Activated T-helper 1 cell treated with anti-CD3 and anti-CD28 coated beads, Interleukin-12 subunit alpha, Interleukin-12 subunit beta, Interleukin-2, Interleukin-4 antibody, amounts not matched to agents 30 ng/mL and 10 ng/mL and 1 ng/mL, durations not matched to agents 14 hours and 24 hours and 36 hours (primary cell): ENCODE measurements around the gene TMEM37. TPM values are rescaled to one million over a fixed set of nuclear protein-coding genes. Genes with fewer than 3 reads are reported as not detected.

Experiments used
- DNase-seq: peaks from one replicate; pipeline ENCODE4 v3.0.0; 2021; ENCODE audit warnings: low spot score
- H3K27ac Mint-ChIP-seq: one replicate; pipeline ENCODE4 v1.8.0; 2021; ENCODE audit warnings: mild to moderate bottlenecking, mixed read lengths
- H3K27me3 Mint-ChIP-seq: one replicate; pipeline ENCODE4 v1.8.0; 2022; ENCODE audit warnings: mild to moderate bottlenecking, moderate library complexity, mixed read lengths; ENCODE audit not compliant: insufficient read depth
- H3K36me3 Mint-ChIP-seq: one replicate; pipeline ENCODE4 v1.8.0; 2021; ENCODE audit warnings: low read depth, mixed read lengths
- H3K4me1 Mint-ChIP-seq: one replicate; pipeline ENCODE4 v1.8.0; 2021; ENCODE audit warnings: low read depth, mixed read lengths
- H3K4me3 Mint-ChIP-seq: one replicate; pipeline ENCODE4 v1.8.0; 2021; ENCODE audit warnings: mild to moderate bottlenecking, moderate library complexity, mixed read lengths
- H3K9me3 Mint-ChIP-seq: one replicate; pipeline ENCODE4 v1.8.0; 2021; ENCODE audit warnings: mixed read lengths
- intact Hi-C: fragments of 100-400 bp; cut with micrococcal nuclease; formaldehyde crosslinking; loops from one replicate; pipeline ENCODE4 v1.15.1; 2024
- total RNA-seq: library from RNA; stranded (reverse); gene quantifications from 2 replicates; pipeline ENCODE4 v1.2.3, GENCODE V29; 2022

TMEM37 gene
- total RNA-seq, 1 donor from 2014 or later, result not detected

GRCh38 chr2:119422360-119423107 lies 9.1 kb upstream of the TMEM37 start:
- intact Hi-C loops, result no loop called here
- no peak overlapping the region for H3K4me3 Mint-ChIP-seq
- H3K27me3 Mint-ChIP-seq, result peaks cover 23% of the 10 kb centered on the region

GRCh38 chr2:119423108-119423444 lies 8.6 kb upstream of the TMEM37 start:
- Mint-ChIP-seq H3K4me1 (no peaks in the 10 kb centered on the region), H3K4me3 (no peak overlapping the region), H3K27ac (no peak overlapping the region), H3K27me3 (peaks cover 27% of the 10 kb centered on the region), H3K9me3 (no peaks in the 10 kb centered on the region), H3K36me3 (no peaks in the 10 kb centered on the region)
- DNase-seq, result no peak
- intact Hi-C loops, result no loop called here

More at GRCh38 chr2:119422360-119423107, 9.1 kb upstream of the TMEM37 start:
- Mint-ChIP-seq H3K36me3 (no peaks in the 10 kb centered on the region), H3K27ac (no peak overlapping the region), H3K4me1 (no peaks in the 10 kb centered on the region), H3K9me3 (no peaks in the 10 kb centered on the region)
- DNase-seq, result no peak

- no peaks in the 10 kb centered on the region for H3K36me3 Mint-ChIP-seq
- intact Hi-C loops, result no loop called here
- no peak overlapping the region for H3K27ac Mint-ChIP-seq
- no peak overlapping the region for H3K4me3 Mint-ChIP-seq
- DNase-seq, result no peak
- peaks cover 30% of the 10 kb centered on the region for H3K27me3 Mint-ChIP-seq
- H3K9me3 Mint-ChIP-seq, result no peaks in the 10 kb centered on the region
- no peaks in the 10 kb centered on the region for H3K4me1 Mint-ChIP-seq
Observed at GRCh38 chr2:119423811-119424210, 7.8 kb upstream of the TMEM37 start.

- Mint-ChIP-seq H3K27ac (no peak overlapping the region), H3K4me3 (no peak overlapping the region), H3K36me3 (no peaks in the 10 kb centered on the region), H3K4me1 (no peaks in the 10 kb centered on the region), H3K9me3 (no peaks in the 10 kb centered on the region), H3K27me3 (peaks cover 31% of the 10 kb centered on the region)
- no peak for DNase-seq
- intact Hi-C loops, result no loop called here
Observed at GRCh38 chr2:119424284-119425118, 7.2 kb upstream of the TMEM37 start.

GRCh38 chr2:119425119-119425405 lies 6.6 kb upstream of the TMEM37 start:
- no peak for DNase-seq
- no peak overlapping the region for H3K27ac Mint-ChIP-seq
- H3K36me3 Mint-ChIP-seq, result no peaks in the 10 kb centered on the region
- no peaks in the 10 kb centered on the region for H3K9me3 Mint-ChIP-seq
- no peaks in the 10 kb centered on the region for H3K4me1 Mint-ChIP-seq
- H3K4me3 Mint-ChIP-seq, result no peak overlapping the region
- H3K27me3 Mint-ChIP-seq, result peaks cover 34% of the 10 kb centered on the region
- intact Hi-C loops, result no loop called here

GRCh38 chr2:119425620-119426395 lies 5.8 kb upstream of the TMEM37 start:
- H3K4me1 Mint-ChIP-seq, result no peaks in the 10 kb centered on the region
- no peak overlapping the region for H3K27ac Mint-ChIP-seq
- no peak overlapping the region for H3K4me3 Mint-ChIP-seq
- H3K9me3 Mint-ChIP-seq, result no peaks in the 10 kb centered on the region
- DNase-seq, result no peak
- intact Hi-C loops, result no loop called here
- H3K36me3 Mint-ChIP-seq, result no peaks in the 10 kb centered on the region
- H3K27me3 Mint-ChIP-seq, result peaks cover 37% of the 10 kb centered on the region

GRCh38 chr2:119426396-119426675 lies 5.3 kb upstream of the TMEM37 start:
- DNase-seq, result no peak
- Mint-ChIP-seq H3K9me3 (no peaks in the 10 kb centered on the region), H3K36me3 (no peaks in the 10 kb centered on the region), H3K4me3 (no peak overlapping the region), H3K27me3 (peaks cover 41% of the 10 kb centered on the region), H3K4me1 (no peaks in the 10 kb centered on the region), H3K27ac (no peak overlapping the region)
- intact Hi-C loops, result no loop called here

- no peak for DNase-seq
- no peak overlapping the region for H3K27ac Mint-ChIP-seq
- no peaks in the 10 kb centered on the region for H3K36me3 Mint-ChIP-seq
- no peaks in the 10 kb centered on the region for H3K4me1 Mint-ChIP-seq
- H3K27me3 Mint-ChIP-seq, result peaks cover 41% of the 10 kb centered on the region
- H3K9me3 Mint-ChIP-seq, result no peaks in the 10 kb centered on the region
- intact Hi-C loops, result no loop called here
- H3K4me3 Mint-ChIP-seq, result no peak overlapping the region
Observed at GRCh38 chr2:119426801-119427395, 4.8 kb upstream of the TMEM37 start.

GRCh38 chr2:119427756-119428155 lies 3.9 kb upstream of the TMEM37 start:
- no peaks in the 10 kb centered on the region for H3K36me3 Mint-ChIP-seq
- H3K4me3 Mint-ChIP-seq, result no peak overlapping the region

GRCh38 chr2:119428488-119429224 lies 3.0 kb upstream of the TMEM37 start:
- DNase-seq, result no peak
- Mint-ChIP-seq H3K4me1 (no peaks in the 10 kb centered on the region), H3K36me3 (no peaks in the 10 kb centered on the region), H3K27ac (no peak overlapping the region), H3K9me3 (no peaks in the 10 kb centered on the region), H3K4me3 (no peak overlapping the region), H3K27me3 (peaks cover 57% of the 10 kb centered on the region)
- intact Hi-C loops, result no loop called here

More at GRCh38 chr2:119427756-119428155, 3.9 kb upstream of the TMEM37 start:
- DNase-seq, result no peak
- Mint-ChIP-seq H3K9me3 (no peaks in the 10 kb centered on the region), H3K4me1 (no peaks in the 10 kb centered on the region), H3K27ac (no peak overlapping the region), H3K27me3 (peaks cover 49% of the 10 kb centered on the region)
- intact Hi-C loops, result no loop called here

- no peaks in the 10 kb centered on the region for H3K36me3 Mint-ChIP-seq
Observed at GRCh38 chr2:119429225-119429981, 2.3 kb upstream of the TMEM37 start.

GRCh38 chr2:119430023-119430498 lies 1.6 kb upstream of the TMEM37 start:
- Mint-ChIP-seq H3K36me3 (no peaks in the 10 kb centered on the region), H3K4me3 (no peak overlapping the region), H3K9me3 (no peaks in the 10 kb centered on the region), H3K27me3 (peaks cover 63% of the 10 kb centered on the region), H3K4me1 (no peaks in the 10 kb centered on the region), H3K27ac (no peak overlapping the region)
- no peak for DNase-seq
- intact Hi-C loops, result no loop called here

More at GRCh38 chr2:119429225-119429981, 2.3 kb upstream of the TMEM37 start:
- intact Hi-C loops, result no loop called here
- Mint-ChIP-seq H3K27me3 (peaks cover 63% of the 10 kb centered on the region), H3K27ac (no peak overlapping the region), H3K9me3 (no peaks in the 10 kb centered on the region), H3K4me3 (no peak overlapping the region), H3K4me1 (no peaks in the 10 kb centered on the region)
- DNase-seq, result no peak
